Amniotic stem cell (primary cell): ENCODE results near the gene IMMP2L.

Experiments used
- DNase-seq: peaks from one replicate; lab custom pipeline; 2025; lab: John Stamatoyannopoulos, UW

Gene IMMP2L

DNA sequence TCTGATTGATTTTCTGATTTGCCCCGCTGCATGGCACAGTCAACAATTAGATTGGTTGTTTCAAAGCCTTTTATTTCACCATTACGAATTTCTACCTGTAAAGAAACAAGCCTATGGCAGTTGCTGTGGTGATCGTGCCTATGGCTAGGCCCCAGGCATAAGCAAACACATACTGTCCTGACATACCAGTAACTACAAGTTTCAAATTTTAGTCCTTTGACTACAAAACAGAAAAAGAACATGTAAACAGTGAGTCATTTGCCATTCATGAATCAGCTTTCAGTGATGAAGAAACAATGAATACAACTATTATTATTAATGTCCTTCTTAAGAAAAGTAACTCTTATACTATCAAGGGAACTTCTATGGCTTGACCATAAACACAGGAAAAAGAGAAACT, 639.4 kb downstream of the IMMP2L start:
- DNase-seq: no peak

- no peak for DNase-seq
Measured at GRCh38 chr7:110921595-110922151, 640.6 kb downstream of the IMMP2L start.

- DNase-seq: no peak
Measured at GRCh38 chr7:110918949-110919548, 643.2 kb downstream of the IMMP2L start.

GRCh38 chr7:110914263-110914662, 648.0 kb downstream of the IMMP2L start:
- no peak for DNase-seq

- DNase-seq: no peak
Measured at GRCh38 chr7:110911632-110912031, 650.7 kb downstream of the IMMP2L start.

GRCh38 chr7:110909117-110909516, 653.2 kb downstream of the IMMP2L start:
- DNase-seq: no peak

DNA sequence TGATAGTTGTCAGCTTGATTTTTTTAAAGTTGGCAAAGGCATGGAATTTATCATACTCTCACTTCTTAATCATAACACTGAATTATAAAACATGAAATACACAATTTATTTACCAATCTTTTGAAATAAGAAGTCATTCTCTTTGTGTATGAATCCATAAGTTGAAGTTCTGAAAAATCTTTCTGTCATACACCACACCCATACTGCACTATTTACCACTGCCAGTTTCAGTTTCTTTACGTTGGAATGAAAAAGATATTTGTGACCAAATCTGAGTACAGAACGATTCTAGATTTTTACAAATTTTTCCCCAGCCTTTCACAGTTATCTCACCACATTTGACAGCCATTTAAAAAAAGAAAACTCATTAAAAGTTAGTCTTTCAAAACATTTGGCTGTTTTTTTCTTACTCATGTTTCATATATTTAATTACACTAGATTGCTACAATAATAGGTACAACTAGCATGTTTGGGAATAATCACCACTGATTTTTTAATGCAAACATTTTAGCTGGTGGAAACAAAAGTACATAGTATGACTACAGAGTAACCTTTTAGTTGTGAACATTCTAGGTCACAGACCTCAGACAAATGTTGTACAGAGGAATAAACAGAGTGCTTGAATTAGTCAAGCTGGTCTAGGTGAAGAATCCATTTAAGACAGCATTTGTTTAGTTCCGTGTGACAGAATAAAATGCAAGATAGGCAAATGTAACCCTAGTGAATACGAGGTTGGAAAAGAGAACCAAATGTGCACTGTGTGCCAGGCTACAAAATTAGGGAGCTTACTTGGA, 656.3 kb downstream of the IMMP2L start:
- no peak for DNase-seq

DNA sequence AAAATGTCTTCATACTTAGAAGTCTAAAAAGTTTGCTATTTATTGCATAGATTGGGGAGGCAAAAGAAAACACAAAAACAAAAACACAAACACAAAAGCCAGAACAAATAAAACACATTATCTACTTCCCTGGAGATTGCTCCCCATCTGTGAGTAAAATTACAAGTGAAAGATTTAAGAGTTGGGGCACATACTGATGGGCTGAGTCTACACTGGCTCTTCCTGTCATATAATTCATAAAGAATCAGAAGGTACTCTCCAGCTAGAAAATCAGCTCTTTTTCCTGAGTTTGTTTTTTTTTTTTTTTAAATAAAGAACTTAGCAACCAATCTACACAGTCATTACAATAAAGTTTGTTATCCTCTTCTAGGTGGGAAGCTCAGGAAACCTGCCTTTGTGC, 663.8 kb downstream of the IMMP2L start:
- DNase-seq: no peak

DNA sequence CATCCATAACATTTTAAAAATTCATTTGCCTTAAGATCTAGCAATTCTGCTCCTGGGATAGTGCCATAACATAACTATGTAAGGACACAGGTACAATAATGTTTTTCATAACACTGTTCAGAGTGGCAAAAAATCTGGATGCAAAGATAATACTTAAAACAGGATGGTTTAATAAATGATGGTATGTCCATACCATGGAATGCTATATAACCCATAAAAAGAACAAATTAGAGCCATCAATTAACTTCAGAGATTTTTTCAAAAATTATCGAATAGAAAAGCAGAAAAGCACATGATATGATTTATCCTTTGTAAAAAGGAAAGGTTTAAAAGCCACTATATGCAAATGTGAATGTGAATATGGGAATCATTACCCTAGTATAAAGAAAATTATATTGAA, 664.8 kb downstream of the IMMP2L start:
- DNase-seq: no peak

DNA sequence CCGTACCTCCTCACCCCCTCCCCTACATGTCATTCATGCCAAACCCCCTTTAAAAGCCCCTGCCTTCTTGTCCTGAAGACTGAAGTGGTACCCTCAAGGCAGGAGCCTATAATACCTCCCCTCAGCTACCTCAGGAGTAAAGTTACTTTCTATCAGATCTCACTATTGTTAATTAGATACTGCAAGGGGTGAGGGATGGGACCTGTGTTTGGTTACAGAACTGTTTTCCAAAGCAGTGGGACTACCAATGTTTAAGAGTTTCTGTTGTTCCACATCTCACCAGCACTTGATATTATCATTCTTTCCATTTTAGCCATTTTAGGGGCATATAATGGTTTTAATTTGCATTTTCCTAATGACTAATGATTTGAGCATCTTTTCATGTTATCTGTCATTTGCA, 668.2 kb downstream of the IMMP2L start:
- DNase-seq: no peak

DNA sequence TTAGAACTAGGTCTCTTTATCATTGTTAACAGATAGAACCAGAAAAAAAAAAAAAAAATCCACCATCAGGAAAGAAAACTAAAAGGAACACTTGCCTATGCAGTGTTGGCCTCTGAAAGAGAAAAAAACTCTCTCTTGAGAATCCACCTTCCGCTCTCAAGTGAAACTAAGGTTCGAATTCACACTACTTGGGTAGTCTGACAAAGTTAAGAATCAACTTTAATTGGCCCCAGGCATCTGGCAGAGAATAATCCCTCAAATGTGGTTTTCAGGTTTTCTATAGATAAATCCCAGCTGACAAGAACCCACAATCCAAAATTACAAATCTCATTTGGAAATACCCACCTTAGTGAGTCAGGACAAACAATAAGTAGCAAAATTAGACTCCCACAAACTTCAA, 671.1 kb downstream of the IMMP2L start:
- no peak for DNase-seq

DNA sequence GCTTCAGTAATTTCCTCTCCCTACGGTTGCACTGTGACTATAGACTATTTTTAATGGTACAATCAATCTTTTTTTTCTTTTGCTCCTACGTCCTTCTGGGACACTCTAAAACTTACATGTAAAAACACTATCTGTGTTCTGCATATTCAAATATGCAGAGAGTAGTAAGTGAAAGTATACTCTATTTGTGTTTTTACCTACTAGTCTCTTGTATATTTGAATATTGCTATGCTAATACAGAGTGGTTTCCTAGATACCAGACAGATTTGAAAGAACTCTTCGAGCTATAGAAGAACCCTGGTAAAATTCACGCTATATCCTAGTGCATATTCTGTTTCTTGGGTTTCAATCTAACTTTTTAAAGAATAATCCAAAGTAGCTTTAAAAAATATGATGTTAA, 672.2 kb downstream of the IMMP2L start:
- DNase-seq: no peak

GRCh38 chr7:110889335-110889734, 673.0 kb downstream of the IMMP2L start:
- DNase-seq: no peak

DNA sequence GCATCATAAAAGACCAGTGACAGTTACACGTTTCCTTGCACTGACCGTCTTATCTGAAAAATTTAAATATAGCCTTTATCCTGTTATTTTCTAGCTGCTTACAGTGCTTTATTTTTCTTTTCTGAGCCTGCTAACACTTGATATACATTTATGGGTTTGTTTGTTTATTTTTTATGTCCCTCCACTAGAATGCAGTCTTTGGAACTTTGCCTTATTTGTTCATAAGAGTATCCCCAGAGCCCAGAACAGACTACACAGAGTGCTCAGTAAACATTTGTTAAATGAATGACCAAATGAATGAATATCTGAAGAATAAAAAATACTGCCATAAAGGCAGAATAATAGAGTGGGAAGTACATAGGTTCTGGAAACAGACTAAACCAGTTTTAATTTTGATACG, 673.7 kb downstream of the IMMP2L start:
- no peak for DNase-seq

GRCh38 chr7:110885474-110885873, 676.8 kb downstream of the IMMP2L start:
- no peak for DNase-seq

DNA sequence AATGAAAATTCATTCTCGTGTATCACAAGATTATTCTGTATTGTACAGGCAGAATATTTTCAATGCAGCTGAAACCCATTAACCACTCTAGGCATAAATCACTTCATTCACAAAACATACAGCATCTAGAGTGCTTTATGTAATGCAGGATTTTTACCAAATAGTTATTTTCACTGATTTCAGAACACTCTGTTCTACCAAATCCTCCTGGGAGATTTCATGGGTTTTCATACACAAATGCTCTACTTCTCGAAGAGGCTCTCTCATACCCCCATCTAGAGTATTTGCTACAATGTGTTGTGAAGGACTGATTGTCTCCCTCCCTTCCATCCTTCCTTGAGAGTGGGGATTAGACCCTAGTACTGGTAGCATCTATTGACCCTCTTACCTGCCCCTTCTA, 680.6 kb downstream of the IMMP2L start:
- no peak for DNase-seq

GRCh38 chr7:110880971-110881370, 681.3 kb downstream of the IMMP2L start:
- no peak for DNase-seq

GRCh38 chr7:110877016-110877415, 685.3 kb downstream of the IMMP2L start:
- DNase-seq: no peak

DNA sequence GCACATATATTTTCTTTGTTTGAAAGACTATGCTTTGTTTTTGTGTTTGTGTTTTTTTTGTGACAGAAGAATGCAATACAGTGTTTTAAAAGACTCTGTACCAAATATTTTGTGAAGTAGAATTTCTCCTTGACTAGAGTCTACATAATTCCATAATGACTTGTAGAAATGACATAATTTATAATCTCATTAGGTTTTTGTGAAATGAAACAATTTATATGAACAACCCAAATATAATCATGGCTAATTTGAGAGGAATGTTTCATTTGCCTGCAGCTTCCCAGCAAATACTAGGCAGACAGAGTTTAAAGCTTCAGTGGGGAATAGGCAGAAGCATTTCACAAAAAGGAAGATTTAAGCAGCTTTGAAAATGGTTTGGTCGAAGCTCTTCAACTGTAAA, 686.9 kb downstream of the IMMP2L start:
- DNase-seq: no peak

- DNase-seq: no peak
Measured at GRCh38 chr7:110871856-110872255, 690.4 kb downstream of the IMMP2L start.

GRCh38 chr7:110870926-110871325, 691.4 kb downstream of the IMMP2L start:
- DNase-seq: no peak

- peak; percentile 10 for DNase-seq
Measured at GRCh38 chr7:110868458-110868857, 693.8 kb downstream of the IMMP2L start.

- DNase-seq: no peak
Measured at GRCh38 chr7:110867771-110868170, 694.5 kb downstream of the IMMP2L start.

DNA sequence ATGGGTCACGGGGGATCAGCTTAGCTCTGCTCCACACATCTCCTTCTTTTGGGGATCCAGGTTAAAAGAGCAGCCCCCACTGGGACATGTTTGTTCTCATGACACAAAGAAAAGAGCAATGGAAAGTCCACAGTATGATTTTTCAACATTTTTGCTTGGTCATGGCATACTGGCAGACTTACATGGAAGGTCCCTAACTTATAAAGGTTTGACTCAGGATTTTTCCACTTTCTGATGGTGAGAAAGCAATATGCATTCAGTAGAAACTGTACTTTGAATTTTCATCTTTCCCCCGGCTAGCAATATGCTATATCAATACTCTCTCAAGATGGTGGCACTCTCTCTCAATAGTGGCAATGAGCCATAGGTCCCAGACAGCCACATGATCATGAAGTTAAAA, 699.0 kb downstream of the IMMP2L start:
- no peak for DNase-seq
